Germinal center (tissue), 1 donor: Measurements from ENCODE around the gene TBX2.
"Not testable (repeated sequence)": the region's sequence is repeated elsewhere in the genome, so short reads cannot be mapped to it uniquely, and the experiment has no call there.

ENCODE experiments used
- DNase-seq: peaks from one replicate; pipeline ENCODE4 v3.0.0; 2012; ENCODE audit warnings: mixed read lengths, low spot score

TBX2 gene

DNA sequence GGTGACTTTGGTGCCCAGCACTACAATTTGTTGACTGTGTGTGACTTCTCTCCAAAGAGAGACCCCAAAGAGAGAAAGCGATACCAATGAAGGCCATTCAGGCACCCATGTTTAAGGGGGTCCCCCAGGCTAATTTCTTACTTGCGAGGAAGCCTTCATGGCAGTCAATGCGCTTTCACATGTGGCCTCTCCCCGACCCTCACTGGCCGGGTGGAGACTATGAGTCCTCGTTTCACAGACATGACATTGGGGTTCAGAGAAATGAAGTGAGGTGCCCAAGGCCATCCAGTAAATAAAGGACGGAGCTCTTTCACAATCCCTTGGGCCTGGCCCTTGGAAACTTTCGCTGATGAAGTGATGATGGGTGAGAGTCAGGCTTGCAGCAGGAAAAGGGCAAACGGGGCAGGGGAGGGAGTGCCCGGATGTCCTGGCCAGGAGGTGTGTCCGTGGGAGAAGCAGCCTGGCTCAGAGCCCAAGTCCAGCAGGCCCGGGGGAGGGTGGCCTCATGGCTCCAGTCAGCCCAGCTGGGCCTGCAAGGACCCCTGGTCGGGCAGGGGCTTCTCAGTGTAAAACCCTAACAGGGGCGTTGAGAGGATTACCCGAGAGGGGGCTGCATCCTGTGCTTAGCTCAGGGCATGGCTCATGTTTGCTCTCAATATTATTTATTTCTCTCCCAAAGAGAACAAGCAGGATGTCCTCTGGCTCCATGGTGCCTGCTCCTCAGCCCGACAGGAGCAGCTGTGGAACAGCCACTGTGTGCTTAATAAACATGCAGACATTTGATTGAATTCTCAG is 14.7 kb downstream of the TBX2 start:
- DNase-seq = no peak

DNA sequence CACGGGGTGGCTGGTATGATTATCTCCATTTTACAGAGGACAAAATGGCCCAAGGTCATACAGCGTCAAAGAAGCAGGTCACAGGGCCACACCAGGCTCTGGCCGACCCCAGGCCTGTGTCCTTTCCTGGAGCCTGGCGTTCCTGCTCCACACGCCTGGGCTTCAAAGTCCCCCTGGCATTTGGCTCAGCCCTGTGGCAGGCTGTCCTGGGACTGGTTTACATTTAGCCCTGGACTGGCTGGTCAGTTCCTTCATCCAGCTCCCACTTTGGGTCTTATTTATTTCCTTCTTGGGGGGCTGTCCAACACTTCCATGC is 15.3 kb downstream of the TBX2 start:
- DNase-seq = no peak

DNA sequence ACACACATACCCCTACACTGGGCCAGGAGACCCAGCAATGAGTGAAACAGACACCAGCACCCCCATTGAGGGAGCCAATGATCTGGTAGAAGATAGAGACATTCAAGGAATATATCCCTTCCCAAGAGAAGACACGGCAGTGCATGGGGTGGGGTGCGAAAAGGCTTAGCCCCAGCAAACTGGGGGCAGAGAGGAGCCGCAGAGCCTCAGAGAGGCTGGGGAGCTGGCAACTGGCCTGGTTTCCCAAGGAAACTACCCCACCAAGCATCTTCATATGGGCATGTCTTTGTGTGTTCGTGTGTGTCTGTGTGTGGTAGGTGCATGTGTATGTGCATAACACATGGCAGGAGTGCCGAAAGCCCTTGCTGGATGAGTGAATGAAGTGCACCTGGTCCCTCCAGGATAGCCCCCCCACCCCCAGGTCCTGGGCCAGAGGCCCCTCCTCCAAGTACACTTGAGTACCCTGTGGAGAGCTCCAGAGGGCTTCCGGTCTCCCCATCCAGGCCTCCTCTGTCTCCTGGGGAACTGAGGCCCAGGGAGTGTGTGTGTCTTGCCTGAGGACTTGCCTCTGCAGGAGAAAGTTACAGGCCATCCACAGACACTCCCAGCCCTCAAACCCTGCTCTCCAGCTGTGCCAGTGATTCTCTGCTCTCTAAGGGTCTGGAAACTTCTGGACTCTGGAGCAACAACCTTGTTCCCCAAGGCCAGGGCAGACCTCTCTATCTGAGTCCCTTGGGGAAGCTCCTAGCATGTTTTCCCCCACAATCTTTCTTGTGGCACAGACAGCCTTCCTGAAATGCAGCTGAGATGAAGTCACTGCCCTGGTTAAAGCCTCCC is 15.9 kb downstream of the TBX2 start:
- peak; percentile 2 for DNase-seq

DNA sequence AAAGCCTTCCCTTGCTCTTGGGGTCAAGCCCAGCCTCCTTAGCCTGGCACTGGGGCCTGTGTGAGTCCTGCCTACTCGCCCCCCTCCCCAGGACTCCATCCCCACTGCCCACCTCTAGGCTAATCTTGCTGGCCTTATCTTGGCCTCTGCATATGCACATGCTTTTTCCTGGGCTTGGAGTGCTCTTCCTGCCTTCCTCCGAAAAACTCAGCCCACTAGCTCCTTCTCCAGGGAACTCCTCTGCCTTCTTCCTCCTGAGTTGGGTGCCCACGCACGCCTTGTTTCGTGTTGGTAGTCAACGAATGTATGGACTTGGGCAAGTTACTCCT is 16.5 kb downstream of the TBX2 start:
- no peak for DNase-seq

DNA sequence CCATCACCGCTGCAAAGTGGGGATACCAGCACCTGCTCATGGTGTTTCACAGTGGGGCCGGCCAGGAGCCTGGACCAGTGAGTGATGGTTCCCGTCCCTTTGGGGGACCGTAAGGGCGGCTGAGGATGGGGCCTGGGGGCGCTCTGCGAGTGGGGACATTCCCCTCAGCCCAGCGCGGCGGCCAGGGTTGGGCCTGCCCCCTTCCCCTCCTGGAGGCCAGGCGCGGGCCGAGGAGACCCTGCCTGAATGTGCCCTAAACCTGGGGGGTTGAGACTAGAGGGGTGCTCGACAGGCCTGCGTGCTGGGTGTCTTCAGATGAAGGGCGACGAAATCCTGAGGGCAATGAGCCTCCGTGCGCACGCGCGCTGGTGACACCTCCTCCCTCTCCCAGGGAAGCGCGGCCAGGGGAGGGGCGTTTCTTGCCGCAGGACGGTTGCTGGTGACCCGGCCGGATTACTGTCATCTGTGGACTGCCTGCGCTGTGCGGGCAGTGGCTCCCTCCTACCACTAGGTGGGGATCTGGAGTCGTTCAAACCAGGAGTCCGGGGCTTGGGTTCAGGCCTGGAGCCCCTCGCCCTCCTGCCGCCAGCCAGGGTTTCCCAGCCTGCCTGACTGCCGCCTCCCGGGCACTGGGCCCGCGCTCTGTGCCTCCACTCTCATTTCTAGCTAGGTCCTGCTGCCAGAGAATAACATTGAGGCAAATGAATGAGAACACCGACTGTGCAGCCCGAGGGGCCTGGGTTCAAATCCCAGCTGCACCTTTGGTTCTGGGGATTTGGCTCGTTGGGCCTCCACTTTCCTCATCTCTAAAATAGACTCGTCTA is 17.1 kb downstream of the TBX2 start:
- peak; percentile 81 for DNase-seq

DNA sequence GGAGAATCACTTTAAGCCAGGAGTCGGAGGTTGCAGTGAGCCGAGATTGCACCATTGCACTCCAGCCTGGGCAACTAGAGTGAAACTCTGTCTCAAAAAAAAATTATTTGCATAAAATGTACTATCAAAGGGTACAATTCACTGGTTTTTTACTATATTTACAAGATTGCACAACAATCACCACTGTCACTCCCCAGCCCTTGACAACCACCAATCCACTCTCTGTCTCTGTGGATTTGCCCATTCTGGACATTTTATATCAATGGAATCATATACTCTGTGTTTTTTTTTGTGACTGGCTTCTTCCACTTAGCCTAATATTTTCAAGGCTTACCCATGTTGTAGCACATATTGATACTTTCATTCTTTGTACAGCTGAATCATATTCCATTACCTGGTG is 18.8 kb downstream of the TBX2 start:
- DNase-seq = no peak

DNA sequence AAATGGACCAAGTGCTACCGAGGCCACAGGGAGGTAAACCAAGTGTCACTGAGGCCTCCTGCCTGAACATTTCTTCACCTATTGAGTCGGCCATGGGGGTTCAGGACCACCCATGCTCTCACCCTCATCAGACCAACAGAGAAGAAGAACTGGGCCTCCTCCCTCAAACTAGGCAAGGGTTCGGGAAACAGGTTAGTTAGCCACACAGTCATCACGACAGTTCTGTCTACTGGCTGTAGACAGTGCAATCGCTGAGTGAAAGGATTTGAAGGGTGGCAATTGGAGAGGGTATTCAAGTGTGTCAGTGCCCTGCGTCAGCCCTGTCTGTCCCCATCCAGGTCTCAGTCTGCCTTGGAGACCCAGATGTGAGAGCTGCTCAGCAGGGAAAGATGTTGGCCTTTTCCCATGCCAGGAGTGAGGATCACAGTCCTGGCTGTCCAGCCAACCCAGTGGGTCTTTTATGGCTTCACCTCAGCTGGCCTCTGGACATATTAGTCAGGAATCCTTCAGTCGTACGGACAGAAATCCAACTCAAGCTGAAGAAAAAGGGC is 19.9 kb downstream of the TBX2 start:
- DNase-seq = no peak

DNA sequence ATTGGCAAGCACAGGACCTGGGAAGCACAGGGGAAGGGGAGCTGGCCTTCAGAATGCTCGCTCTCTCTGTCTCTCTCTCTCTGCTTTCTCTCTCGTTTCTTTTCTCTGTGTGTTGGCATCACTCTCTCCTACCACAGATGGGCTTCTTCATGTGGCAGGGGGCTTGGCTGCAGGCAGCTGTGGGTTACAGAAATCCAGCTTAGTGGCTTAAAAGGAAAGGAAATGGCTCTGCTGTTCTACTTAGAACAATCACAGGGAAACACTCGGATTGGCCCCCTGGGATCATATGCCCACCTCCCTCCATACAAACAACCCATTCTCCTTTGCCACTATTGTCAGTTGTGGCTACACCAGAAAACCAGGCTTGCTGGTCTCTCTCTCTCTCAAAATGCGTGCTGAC is 20.4 kb downstream of the TBX2 start:
- DNase-seq = no peak

DNA sequence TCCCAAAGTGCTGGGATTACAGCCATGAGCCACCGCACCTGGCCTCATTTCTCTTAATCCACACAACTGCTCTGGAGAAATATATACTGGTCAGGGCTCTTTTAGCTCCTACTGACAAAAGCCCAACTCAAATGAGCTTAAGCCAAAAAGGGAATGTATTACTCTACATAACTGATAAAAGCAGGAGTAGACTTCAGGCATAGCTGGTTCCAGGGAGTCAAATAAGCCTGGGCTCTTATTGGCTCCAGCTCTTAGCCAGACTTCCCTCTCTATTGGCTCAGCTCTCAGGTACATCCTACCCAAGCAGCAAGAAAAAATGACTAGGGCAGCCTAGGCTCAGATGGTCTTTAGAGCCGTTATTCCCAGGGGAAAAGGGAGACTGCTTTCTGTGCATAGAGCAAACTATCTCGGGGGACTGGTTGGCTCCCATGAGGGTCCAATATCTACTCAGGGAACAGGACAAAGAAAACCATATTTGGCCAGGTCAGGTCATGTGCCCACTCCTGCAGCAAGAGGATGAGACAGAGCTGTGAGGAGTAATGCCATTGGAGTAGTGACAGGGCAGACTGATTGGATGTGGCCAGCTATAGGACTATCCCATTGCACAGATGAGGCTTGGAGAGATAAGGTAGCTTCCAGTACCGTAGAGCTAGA is 21.2 kb downstream of the TBX2 start:
- DNase-seq = no peak

DNA sequence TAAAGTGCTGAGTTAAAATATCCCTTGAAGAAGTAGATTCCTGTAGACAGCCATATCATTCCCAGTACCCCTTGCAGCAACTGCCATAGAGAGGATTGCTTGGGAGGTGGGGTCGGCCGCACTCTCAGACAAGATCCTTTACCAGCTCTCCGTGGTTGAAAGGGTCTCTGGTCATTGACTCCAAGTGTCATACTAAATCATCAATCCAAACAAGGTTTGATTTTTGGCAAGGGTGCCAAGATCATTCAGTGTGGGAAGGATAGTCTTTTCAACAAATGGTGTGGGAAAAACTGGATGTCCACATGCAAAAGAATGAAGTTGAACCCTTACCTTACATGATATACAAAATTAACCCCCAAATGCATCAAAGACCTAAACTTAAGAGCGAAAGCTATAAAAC is 21.8 kb downstream of the TBX2 start:
- DNase-seq = no peak

DNA sequence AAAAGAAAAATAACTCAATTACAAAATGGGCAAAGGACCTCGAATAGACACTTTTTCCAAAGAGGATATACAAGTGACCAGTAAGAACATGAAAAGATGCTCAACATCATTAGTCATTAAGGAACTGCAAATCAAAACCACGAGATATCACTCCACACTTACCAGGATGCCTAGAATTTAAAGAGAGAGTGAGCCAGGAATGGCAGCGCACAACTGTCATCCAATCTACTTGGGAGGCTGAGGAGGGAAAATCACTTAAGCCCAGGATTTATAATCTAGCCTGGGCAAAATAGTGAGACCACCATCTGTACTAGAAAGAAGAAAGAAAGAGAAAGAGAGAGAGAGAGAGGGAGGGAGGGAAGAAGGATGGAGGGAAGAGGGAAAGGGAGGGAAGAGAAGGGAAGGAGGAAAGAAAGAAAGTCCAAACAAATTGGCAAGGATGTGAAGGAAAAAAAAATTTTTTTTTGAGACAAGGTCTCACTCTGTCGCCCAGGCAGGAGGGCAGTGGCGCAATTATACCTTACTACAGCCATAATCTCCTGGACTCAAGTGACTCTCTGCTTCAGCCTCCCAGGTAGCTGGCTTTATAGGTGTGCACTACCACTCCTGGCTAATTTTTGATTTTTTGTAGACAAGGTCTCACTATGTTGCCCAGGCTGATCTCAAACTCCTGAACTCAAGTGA is 22.6 kb downstream of the TBX2 start:
- DNase-seq = no peak

DNA sequence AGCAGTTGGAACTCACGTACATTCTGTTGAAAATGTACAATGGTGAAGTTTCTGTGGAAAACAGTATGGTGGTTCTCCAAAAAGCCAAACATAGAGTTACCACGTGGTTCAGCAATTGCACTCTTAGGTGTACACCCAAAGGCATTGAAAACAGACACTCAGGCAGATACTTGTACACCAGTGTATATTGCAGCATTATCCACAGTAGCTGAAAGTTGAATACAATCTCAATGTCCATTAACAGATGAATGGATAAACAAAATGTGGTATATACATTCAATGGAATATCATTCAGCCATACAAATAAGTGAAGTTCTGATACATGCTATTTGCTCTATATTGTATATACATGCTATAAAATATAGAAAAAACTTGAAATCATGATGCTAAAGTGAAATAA is 23.2 kb downstream of the TBX2 start:
- DNase-seq = no peak

DNA sequence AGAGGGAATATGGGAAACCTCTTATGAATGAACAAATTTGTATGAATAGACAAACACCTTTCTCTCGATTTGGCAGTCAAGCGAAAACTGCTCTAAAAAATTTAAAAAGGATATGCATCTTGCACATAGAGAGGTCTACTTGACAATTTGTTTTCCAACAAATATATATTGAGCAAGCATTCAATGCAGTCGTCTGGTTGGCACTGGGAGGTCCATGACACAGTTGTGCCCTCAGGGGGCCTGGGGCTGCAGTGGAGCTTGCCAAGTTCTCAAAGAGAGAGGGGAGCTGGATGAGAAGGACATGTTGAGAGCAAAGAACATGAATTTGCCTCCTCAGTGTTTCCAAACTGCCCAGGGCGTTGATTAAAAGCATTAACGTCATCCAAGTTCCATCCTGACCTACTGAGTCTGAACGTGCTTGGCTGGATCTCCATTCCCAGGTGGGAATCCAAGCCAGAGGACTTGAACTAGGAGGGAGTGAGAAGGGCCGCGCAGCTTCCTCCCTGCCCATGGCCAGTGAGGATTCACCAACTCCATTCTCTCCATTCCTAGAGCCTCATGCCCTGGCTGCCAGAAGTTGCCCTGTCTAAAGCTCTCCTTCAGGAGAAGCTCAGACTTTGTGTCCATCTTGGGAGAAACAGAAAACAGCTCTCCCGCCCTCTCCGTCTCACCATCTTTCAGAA is 24.5 kb downstream of the TBX2 start:
- no peak for DNase-seq

DNA sequence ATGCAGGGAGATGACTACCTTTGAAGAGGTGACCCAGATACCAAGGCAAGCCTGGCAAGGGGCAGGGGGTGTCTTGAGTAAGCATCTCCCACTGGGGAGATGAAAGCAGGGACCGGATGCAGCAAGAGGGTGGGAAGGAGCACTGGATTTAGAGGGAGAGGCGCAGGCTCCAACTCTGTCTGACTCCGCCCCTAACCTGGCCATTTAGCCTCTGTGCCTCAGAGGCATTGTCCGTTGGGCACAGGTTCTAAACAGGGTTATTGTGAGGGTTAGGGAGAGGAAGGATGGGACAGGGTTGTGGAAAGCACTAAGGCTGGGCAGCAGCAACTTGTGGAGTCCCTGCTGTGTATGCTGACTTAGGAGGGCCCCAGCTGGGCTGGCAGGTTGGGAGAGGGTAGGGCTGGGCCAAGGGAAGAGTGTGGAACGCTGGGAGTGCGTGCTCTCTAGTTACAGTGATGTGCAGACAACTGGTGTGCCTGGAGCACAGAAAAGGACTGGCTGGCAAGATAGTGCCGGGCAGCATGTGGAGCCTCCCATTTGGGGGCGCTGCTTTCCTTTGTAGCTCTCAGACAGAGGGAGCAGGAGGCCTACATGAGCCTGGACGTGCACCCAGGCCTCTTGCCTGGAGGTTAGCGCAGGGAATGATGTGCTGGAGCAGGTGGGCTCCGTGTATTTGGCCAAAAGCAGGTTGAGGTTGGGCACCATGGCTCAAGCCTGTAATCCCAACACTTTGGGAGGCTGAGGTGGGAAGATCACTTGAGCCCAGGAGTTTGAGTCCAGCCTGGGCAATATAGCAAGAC is 26.2 kb downstream of the TBX2 start:
- DNase-seq = no peak

DNA sequence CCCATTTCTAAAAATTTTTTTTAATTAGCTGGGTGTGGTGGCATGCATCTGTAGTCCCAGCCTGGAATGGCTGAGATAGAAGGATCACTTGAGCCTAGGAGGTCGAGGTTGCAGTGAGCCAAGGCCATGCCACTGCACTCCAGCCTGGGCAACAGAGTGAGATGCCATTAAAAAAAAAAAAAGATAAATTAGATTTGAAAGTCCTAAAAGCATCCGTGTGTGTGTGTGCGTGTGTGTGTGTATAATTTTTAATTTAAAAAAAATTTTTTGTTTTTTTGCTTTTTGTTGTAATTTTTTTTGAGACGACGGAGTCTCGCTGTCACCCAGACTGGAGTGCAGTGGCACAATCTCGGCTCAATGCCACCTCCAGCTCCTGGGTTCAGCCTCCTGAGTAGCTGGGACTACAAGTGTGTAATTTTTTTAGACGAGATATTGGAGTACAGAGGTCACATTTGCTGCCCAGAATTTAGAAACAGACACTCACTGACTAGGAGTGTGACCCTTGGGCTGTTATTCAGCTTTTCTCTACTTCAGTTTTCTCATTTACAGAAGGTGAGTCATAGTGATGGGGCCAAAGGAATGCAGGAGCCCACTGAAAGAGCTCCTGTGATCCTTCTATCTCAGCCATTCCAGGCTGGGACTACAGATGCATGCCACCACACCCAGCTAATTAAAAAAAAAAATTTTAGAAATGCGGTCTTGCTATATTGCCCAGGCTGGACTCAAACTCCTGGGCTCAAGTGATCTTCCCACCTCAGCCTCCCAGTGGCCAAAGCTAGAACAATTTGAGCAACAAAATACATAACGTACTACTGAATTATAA is 27.1 kb downstream of the TBX2 start:
- no peak for DNase-seq

DNA sequence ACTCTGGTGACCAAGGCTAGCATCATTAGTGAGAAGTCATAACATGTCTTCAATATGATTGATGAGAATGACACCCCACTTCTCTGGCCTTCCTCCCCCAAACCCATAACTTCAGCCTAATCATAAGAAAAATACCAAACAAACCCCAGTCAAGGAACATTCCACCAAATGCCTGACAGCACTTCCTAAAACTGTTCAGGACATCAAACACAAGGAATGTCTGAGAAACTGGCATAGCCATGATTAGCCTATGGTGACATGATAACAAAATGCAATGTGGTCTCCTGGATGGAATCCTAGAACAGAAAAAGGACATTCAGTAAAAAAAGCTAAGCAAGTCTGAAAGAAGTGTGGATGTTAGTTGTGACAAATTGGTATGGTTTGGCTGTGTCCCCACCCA is 27.9 kb downstream of the TBX2 start:
- DNase-seq = no peak

DNA sequence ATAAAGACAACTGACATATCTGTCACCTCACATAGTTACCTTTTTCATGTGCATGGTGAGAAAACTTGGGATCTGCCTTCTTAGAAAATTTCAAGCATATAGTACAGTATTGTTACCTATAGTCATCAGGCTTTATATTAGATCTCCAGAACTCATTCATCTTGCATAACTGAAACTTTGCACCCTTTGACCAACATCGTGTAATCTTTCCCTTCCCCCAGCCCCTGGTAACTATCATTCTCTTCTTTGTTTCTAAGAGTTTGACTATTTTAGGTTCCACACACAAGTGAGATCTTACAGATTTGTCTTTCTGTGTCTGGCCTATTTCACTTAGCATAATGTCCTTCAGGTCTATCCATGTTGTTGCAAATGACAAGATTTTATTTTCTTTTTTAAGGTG is 29.6 kb downstream of the TBX2 start:
- DNase-seq = no peak

DNA sequence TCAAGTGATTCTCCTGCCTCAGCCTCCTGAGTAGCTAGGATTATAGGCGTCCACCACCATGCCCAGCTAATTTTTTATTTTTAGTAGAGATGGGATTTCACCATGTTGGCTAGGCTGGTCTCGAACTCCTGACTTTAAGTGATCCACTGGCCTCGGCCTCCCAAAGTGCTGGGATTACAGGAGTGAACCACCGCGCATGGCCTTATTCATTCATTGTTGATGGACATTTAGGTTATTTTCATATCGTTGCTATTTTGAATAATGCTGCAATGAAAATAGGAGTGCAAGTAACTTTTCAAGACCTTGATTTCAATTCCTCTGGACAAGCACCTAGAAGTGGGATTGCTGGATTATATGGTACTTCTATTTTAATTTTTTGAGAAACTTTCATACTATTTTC is 30.2 kb downstream of the TBX2 start:
- DNase-seq = not testable (repeated sequence)
